HL-60 (cell line): ENCODE data around the gene SAP30L.
A peak's percentile ranks its signal among the peaks of the same experiment; 100 is the strongest.

Experiments
- DNase-seq, 2 experiments: peaks; one replicate each; pipeline ENCODE4 v3.0.0-alpha.2; 2010 to 2020; ENCODE audit warnings: low read depth in 1 of 2, low spot score in 1 of 2
- H3K27ac ChIP-seq: fragments of 250-450 bp; sonication (Bioruptor Pico); replicated peaks from 2 replicates; pipeline ENCODE4 v1.5.1; 2020; ENCODE audit warnings: mild to moderate bottlenecking, moderate library complexity
- H3K27me3 ChIP-seq: fragments of 250-450 bp; sonication (Bioruptor Pico); 2 replicates; pipeline ENCODE4 v1.5.1; 2021; ENCODE audit warnings: mild to moderate bottlenecking, moderate library complexity; ENCODE audit not compliant: insufficient read depth, poor library complexity, severe bottlenecking
- H3K4me3 ChIP-seq: replicated peaks from 2 replicates; pipeline ENCODE4 v1.5.1; 2011; ENCODE audit warnings: mild to moderate bottlenecking, control low read depth, low read length; ENCODE audit not compliant: insufficient read depth
- CTCF ChIP-seq: IDR thresholded peaks from one replicate; pipeline ENCODE4 v1.5.1; 2011; ENCODE audit warnings: low read length, control low read depth, inconsistent platforms; ENCODE audit not compliant: insufficient read depth
- GABPA ChIP-seq: IDR thresholded peaks from 2 replicates; pipeline ENCODE4 v1.6.1; 2012; ENCODE audit warnings: low read depth
- POLR2AphosphoS5 ChIP-seq: IDR thresholded peaks from 2 replicates; pipeline ENCODE4 v1.6.1; 2012; ENCODE audit warnings: low read depth
- SPI1 ChIP-seq: IDR thresholded peaks from 2 replicates; pipeline ENCODE4 v1.6.1; 2012; ENCODE audit warnings: low read depth, mild to moderate bottlenecking, borderline replicate concordance
- TF ChIP-seq, protein P1 (sequence below): IDR thresholded peaks from 2 replicates; pipeline ENCODE4 v1.6.1; 2012; ENCODE audit warnings: low read depth; ENCODE audit not compliant: insufficient replicate concordance

The SAP30L gene

GRCh38 chr5:154461531-154461930 is 15.7 kb downstream of the SAP30L start:
- TF ChIP-seq POLR2AphosphoS5 (no peak), SPI1 (no peak), CTCF (no peak), GABPA (no peak)
- TF ChIP-seq, protein P1, sequence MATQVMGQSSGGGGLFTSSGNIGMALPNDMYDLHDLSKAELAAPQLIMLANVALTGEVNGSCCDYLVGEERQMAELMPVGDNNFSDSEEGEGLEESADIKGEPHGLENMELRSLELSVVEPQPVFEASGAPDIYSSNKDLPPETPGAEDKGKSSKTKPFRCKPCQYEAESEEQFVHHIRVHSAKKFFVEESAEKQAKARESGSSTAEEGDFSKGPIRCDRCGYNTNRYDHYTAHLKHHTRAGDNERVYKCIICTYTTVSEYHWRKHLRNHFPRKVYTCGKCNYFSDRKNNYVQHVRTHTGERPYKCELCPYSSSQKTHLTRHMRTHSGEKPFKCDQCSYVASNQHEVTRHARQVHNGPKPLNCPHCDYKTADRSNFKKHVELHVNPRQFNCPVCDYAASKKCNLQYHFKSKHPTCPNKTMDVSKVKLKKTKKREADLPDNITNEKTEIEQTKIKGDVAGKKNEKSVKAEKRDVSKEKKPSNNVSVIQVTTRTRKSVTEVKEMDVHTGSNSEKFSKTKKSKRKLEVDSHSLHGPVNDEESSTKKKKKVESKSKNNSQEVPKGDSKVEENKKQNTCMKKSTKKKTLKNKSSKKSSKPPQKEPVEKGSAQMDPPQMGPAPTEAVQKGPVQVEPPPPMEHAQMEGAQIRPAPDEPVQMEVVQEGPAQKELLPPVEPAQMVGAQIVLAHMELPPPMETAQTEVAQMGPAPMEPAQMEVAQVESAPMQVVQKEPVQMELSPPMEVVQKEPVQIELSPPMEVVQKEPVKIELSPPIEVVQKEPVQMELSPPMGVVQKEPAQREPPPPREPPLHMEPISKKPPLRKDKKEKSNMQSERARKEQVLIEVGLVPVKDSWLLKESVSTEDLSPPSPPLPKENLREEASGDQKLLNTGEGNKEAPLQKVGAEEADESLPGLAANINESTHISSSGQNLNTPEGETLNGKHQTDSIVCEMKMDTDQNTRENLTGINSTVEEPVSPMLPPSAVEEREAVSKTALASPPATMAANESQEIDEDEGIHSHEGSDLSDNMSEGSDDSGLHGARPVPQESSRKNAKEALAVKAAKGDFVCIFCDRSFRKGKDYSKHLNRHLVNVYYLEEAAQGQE, result no peak
- H3K4me3 ChIP-seq, result no peak overlapping the region
- DNase-seq, result no peak
- H3K27me3 ChIP-seq, result no peaks in the 10 kb centered on the region
- H3K27ac ChIP-seq, result no peak overlapping the region

DNA sequence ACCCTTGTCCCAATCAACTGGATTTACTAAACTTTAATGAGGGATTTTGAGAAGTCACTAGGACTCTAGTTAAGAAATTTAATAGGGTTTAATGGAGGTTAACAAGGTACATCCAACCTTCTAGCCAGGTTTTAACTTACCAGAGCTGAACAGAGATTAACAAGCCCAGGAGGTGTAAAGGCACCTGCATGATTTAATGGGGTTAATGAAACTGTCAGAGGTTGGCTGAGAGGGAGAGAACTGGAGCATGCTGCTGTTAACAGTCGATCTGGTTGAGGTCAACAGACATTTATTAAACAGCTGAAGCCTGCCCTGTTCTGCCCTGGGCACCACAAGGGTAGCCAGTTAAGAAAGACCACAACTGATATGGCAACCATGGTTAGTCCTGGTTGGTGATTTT is 18.6 kb downstream of the SAP30L start:
- Histone ChIP-seq H3K27me3 (no peaks in the 10 kb centered on the region), H3K4me3 (no peak overlapping the region), H3K27ac (no peak overlapping the region)
- TF ChIP-seq, protein P1, result no peak
- no peak for TF ChIP-seq SPI1
- TF ChIP-seq POLR2AphosphoS5, result no peak
- no peak for TF ChIP-seq GABPA
- no peak for TF ChIP-seq CTCF
- DNase-seq, result no peak

GRCh38 chr5:154465169-154465568 is 19.4 kb downstream of the SAP30L start:
- H3K27ac ChIP-seq, result no peak overlapping the region
- DNase-seq, result peak; percentile 53 to 78
- no peak for TF ChIP-seq POLR2AphosphoS5
- no peak for TF ChIP-seq CTCF
- TF ChIP-seq, protein P1, result no peak
- no peak for TF ChIP-seq SPI1
- TF ChIP-seq GABPA, result no peak
- no peaks in the 10 kb centered on the region for H3K27me3 ChIP-seq
- H3K4me3 ChIP-seq, result no peak overlapping the region
